ENCODE results near the gene EEF1AKMT4. TPM values are rescaled to one million over a fixed set of nuclear protein-coding genes. Genes with fewer than 3 reads are reported as not detected.

Gene EEF1AKMT4
- total RNA-seq, 1 experiment from 2014 or later, result 11.7 TPM

- CTCF ChIA-PET, result no interaction called here
Observed at GRCh38 chr3:184239221-184239620, 10.3 kb upstream of the EEF1AKMT4 start.

GRCh38 chr3:184239708-184240107, 9.8 kb upstream of the EEF1AKMT4 start:
- no peaks in the 10 kb centered on the region for H3K79me2 ChIP-seq (ENCODE audit: low read depth)
- peaks cover 24% of the 10 kb centered on the region; the same call in 1 of the 2 replicates for H3K36me3 ChIP-seq (ENCODE audit: low read depth)
- no peak for DNase-seq
- ChIA-PET POLR2A (ENCODE audit: unreplicated experiment) (interaction anchor here (0.5 to 0.6 kb wide), 2 partner anchors 60 kb away, joined by 3 read pairs; no protein-coding TSS in a partner anchor), CTCF (interaction anchor here (0.6 kb wide), 1 partner anchor 19 kb away, joined by 4 read pairs; no protein-coding TSS in a partner anchor)
- no peaks in the 10 kb centered on the region for H3K9me3 ChIP-seq (ENCODE audit: insufficient read depth, low read depth)
- BruUV-seq (replicated peaks), result TSS peak; percentile 28
- no peak overlapping the region for H3K4me2 ChIP-seq
- no peak overlapping the region for H3K27ac ChIP-seq
- H3K4me1 ChIP-seq (replicated peaks; ENCODE audit: insufficient read depth), result peaks cover 7% of the 10 kb centered on the region; the same call in 1 of the 2 replicates
- H3K9me2 ChIP-seq (ENCODE audit: insufficient read depth), result no peaks in the 10 kb centered on the region
- peaks cover 28% of the 10 kb centered on the region for H3F3A ChIP-seq (ENCODE audit: insufficient read depth, low read depth)
- H2AFZ ChIP-seq, result no peak overlapping the region
- no peaks in the 10 kb centered on the region for H3K27me3 ChIP-seq (ENCODE audit: insufficient read depth, low read depth)
- TF ChIP-seq CTCF (conservative IDR thresholded peaks at IDR 0.05) (no peak), EZH2 (IDR thresholded peaks at IDR 0.05; ENCODE audit: low read depth) (no peak)
- intact Hi-C loops (cut with micrococcal nuclease; ENCODE audit: unreplicated experiment), result loop anchor here (2.0 to 5.0 kb wide), 4 partner anchors 53 to 222 kb away; partner anchors contain the start of genes ABCC5 and ABCF3
- H3K4me3 ChIP-seq, result no peak overlapping the region
- H4K20me1 ChIP-seq (ENCODE audit: insufficient read depth), result peaks cover 17% of the 10 kb centered on the region

More at GRCh38 chr3:184239221-184239620, 10.3 kb upstream of the EEF1AKMT4 start:
- Histone ChIP-seq H3K4me3 (no peak overlapping the region), H2AFZ (no peak overlapping the region), H3K27ac (no peak overlapping the region), H3K27me3 (ENCODE audit: insufficient read depth, low read depth) (no peaks in the 10 kb centered on the region), H3K4me1 (replicated peaks; ENCODE audit: insufficient read depth) (peaks cover 12% of the 10 kb centered on the region; the same call in 1 of the 2 replicates), H3K4me2 (no peak overlapping the region), H3K36me3 (ENCODE audit: low read depth) (0 out of 2 replicates have a peak, but pooled peaks cover 19% of the 10 kb centered on the region), H3K79me2 (ENCODE audit: low read depth) (no peaks in the 10 kb centered on the region), H3K9me2 (ENCODE audit: insufficient read depth) (no peaks in the 10 kb centered on the region), H4K20me1 (ENCODE audit: insufficient read depth) (peaks cover 17% of the 10 kb centered on the region), H3K9me3 (ENCODE audit: insufficient read depth, low read depth) (no peaks in the 10 kb centered on the region), H3F3A (ENCODE audit: insufficient read depth, low read depth) (peaks cover 28% of the 10 kb centered on the region)
- TF ChIP-seq CTCF (conservative IDR thresholded peaks at IDR 0.05) (no peak), EZH2 (IDR thresholded peaks at IDR 0.05; ENCODE audit: low read depth) (no peak)
- no peak for DNase-seq
- POLR2A ChIA-PET (ENCODE audit: unreplicated experiment), result no interaction called here
- no TSS peak for BruUV-seq (replicated peaks)
- intact Hi-C loops (cut with micrococcal nuclease; ENCODE audit: unreplicated experiment), result no loop called here

GRCh38 chr3:184240384-184241140, 8.9 kb upstream of the EEF1AKMT4 start:
- DNase-seq, result peak in 1 of 2 experiments; percentile 35
- H3K27me3 ChIP-seq (ENCODE audit: insufficient read depth, low read depth), result no peaks in the 10 kb centered on the region
- no peaks in the 10 kb centered on the region for H3K9me2 ChIP-seq (ENCODE audit: insufficient read depth)
- TF ChIP-seq EZH2 (IDR thresholded peaks at IDR 0.05; ENCODE audit: low read depth), result no peak
- no peak for TF ChIP-seq CTCF (conservative IDR thresholded peaks at IDR 0.05)
- peaks cover 36% of the 10 kb centered on the region for H3F3A ChIP-seq (ENCODE audit: insufficient read depth, low read depth)
- H3K36me3 ChIP-seq (ENCODE audit: low read depth), result peaks cover 32% of the 10 kb centered on the region
- POLR2A ChIA-PET (ENCODE audit: unreplicated experiment), result interaction anchor here (0.5 to 0.6 kb wide), 5 partner anchors 59 to 234 kb away, joined by 3 to 18 read pairs (median 3); no protein-coding TSS in a partner anchor
- H3K79me2 ChIP-seq (ENCODE audit: low read depth), result peaks cover 6% of the 10 kb centered on the region; the same call in 1 of the 2 replicates
- no peak overlapping the region for H3K4me3 ChIP-seq
- intact Hi-C loops (cut with micrococcal nuclease; ENCODE audit: unreplicated experiment), result loop anchor here (2.0 to 5.0 kb wide), 4 partner anchors 54 to 223 kb away; partner anchors contain the start of genes ABCC5 and ABCF3
- no peak overlapping the region for H2AFZ ChIP-seq
- H3K4me1 ChIP-seq (replicated peaks; ENCODE audit: insufficient read depth), result 0 out of 2 replicates have a peak, but pooled peaks cover 7% of the 10 kb centered on the region
- H4K20me1 ChIP-seq (ENCODE audit: insufficient read depth), result peaks cover 20% of the 10 kb centered on the region
- H3K4me2 ChIP-seq, result peak overlapping the region; percentile 51; the same call in 1 of the 2 replicates
- CTCF ChIA-PET, result interaction anchor here (0.6 to 1.5 kb wide), 5 partner anchors 13 to 167 kb away, joined by 3 to 7 read pairs (median 4); no protein-coding TSS in a partner anchor
- BruUV-seq (replicated peaks), result no TSS peak
- H3K27ac ChIP-seq, result no peak overlapping the region
- no peaks in the 10 kb centered on the region for H3K9me3 ChIP-seq (ENCODE audit: insufficient read depth, low read depth)

Data from PC-9 (cell line).